ENCODE results near the gene NNT.
A peak's percentile ranks its signal among the peaks of the same experiment; 100 is the strongest.
"Not testable (repeated sequence)": the region's sequence is repeated elsewhere in the genome, so short reads cannot be mapped to it uniquely, and the experiment has no call there.

The NNT gene

GRCh38 chr5:43712081-43712480, 109.1 kb downstream of the NNT start:
- no peak overlapping the region for H3K4me2 ChIP-seq (ENCODE audit: low read length, poor library complexity, severe bottlenecking)
- no peak overlapping the region for H4K91ac ChIP-seq (ENCODE audit: low read length)
- H4K8ac ChIP-seq (ENCODE audit: low read length), result no peak overlapping the region
- no peak for DNase-seq
- no peaks in the 10 kb centered on the region for H3K27me3 ChIP-seq (ENCODE audit: control insufficient read depth in 1 of 2, insufficient read depth in 1 of 2, low read length in 2 of 2)
- H2BK120ac ChIP-seq (ENCODE audit: low read depth, low read length), result no peak overlapping the region
- no peak overlapping the region for H3K9ac ChIP-seq (ENCODE audit: low read length)
- H3K14ac ChIP-seq (ENCODE audit: low read length in 2 of 2), result no peak overlapping the region
- H3K4ac ChIP-seq (ENCODE audit: low read depth in 1 of 2, low read length in 2 of 2), result no peak overlapping the region
- no peak overlapping the region for H3K23ac ChIP-seq (ENCODE audit: low read length in 2 of 2)
- 100% methylated on average over 2 of the region's 3 CpGs for WGBS
- no peaks in the 10 kb centered on the region for H3K9me3 ChIP-seq (ENCODE audit: control insufficient read depth, low read length)
- H2AFZ ChIP-seq (ENCODE audit: low read depth, low read length), result no peak overlapping the region
- H2AK5ac ChIP-seq (ENCODE audit: low read length, severe bottlenecking), result no peak overlapping the region
- peaks cover 0 to 4% of the 10 kb centered on the region in 2 experiments for H3K36me3 ChIP-seq (ENCODE audit: control insufficient read depth in 1 of 2, insufficient read depth in 2 of 2, low read depth in 1 of 2, low read length in 2 of 2)
- H2BK15ac ChIP-seq (ENCODE audit: low read depth, poor library complexity, severe bottlenecking), result no peak overlapping the region
- no peak overlapping the region for H2BK12ac ChIP-seq (ENCODE audit: low read length in 2 of 2)
- H3K79me1 ChIP-seq (replicated peaks; ENCODE audit: low read length, poor library complexity, severe bottlenecking), result no peaks in the 10 kb centered on the region
- no peak overlapping the region for H2BK5ac ChIP-seq (ENCODE audit: low read depth, low read length, poor library complexity, severe bottlenecking)
- H3K4me3 ChIP-seq (ENCODE audit: insufficient read depth in 1 of 2, low read depth in 1 of 2, low read length in 2 of 2), result no peak overlapping the region
- H3K18ac ChIP-seq (ENCODE audit: low read depth in 1 of 2, low read length in 2 of 2), result no peak overlapping the region
- peaks cover 2% of the 10 kb centered on the region for H3K4me1 ChIP-seq (ENCODE audit: control insufficient read depth, insufficient read depth, low read depth, low read length)
- no peak overlapping the region for H3K27ac ChIP-seq (ENCODE audit: low read length, poor library complexity, severe bottlenecking)

GRCh38 chr5:43719783-43720182, 116.8 kb downstream of the NNT start:
- not testable (repeated sequence) for H2BK5ac ChIP-seq (ENCODE audit: low read depth, low read length, poor library complexity, severe bottlenecking); H3K4me1 ChIP-seq (ENCODE audit: control insufficient read depth, insufficient read depth, low read depth, low read length); H4K8ac ChIP-seq (ENCODE audit: low read length); H3K4ac ChIP-seq (ENCODE audit: low read depth in 1 of 2, low read length in 2 of 2); H2BK120ac ChIP-seq (ENCODE audit: low read depth, low read length); H3K4me2 ChIP-seq (ENCODE audit: low read length, poor library complexity, severe bottlenecking); H3K27ac ChIP-seq (ENCODE audit: low read length, poor library complexity, severe bottlenecking); H4K91ac ChIP-seq (ENCODE audit: low read length); H2AK5ac ChIP-seq (ENCODE audit: low read length, severe bottlenecking); H3K14ac ChIP-seq (ENCODE audit: low read length in 2 of 2); H2AFZ ChIP-seq (ENCODE audit: low read depth, low read length); H2BK15ac ChIP-seq (ENCODE audit: low read depth, poor library complexity, severe bottlenecking); H3K18ac ChIP-seq (ENCODE audit: low read depth in 1 of 2, low read length in 2 of 2); H2BK12ac ChIP-seq (ENCODE audit: low read length in 2 of 2); H3K9me3 ChIP-seq (ENCODE audit: control insufficient read depth, low read length); H3K23ac ChIP-seq (ENCODE audit: low read length in 2 of 2); H3K27me3 ChIP-seq (ENCODE audit: control insufficient read depth in 1 of 2, insufficient read depth in 1 of 2, low read length in 2 of 2); H3K36me3 ChIP-seq (ENCODE audit: control insufficient read depth in 1 of 2, insufficient read depth in 2 of 2, low read depth in 1 of 2, low read length in 2 of 2); H3K4me3 ChIP-seq (ENCODE audit: insufficient read depth in 1 of 2, low read depth in 1 of 2, low read length in 2 of 2); H3K9ac ChIP-seq (ENCODE audit: low read length); DNase-seq; H3K79me1 ChIP-seq (replicated peaks; ENCODE audit: low read length, poor library complexity, severe bottlenecking)
- WGBS, result no CpG with 5 or more reads among the region's 3 CpGs

GRCh38 chr5:43728581-43728980, 125.6 kb downstream of the NNT start:
- Histone ChIP-seq H3K27me3 (ENCODE audit: control insufficient read depth in 1 of 2, insufficient read depth in 1 of 2, low read length in 2 of 2) (no peaks in the 10 kb centered on the region), H3K9ac (ENCODE audit: low read length) (no peak overlapping the region), H3K4me1 (ENCODE audit: control insufficient read depth, insufficient read depth, low read depth, low read length) (no peaks in the 10 kb centered on the region), H2BK12ac (ENCODE audit: low read length in 2 of 2) (no peak overlapping the region), H2BK15ac (ENCODE audit: low read depth, poor library complexity, severe bottlenecking) (no peak overlapping the region), H3K36me3 (ENCODE audit: control insufficient read depth in 1 of 2, insufficient read depth in 2 of 2, low read depth in 1 of 2, low read length in 2 of 2) (no peaks in the 10 kb centered on the region), H3K79me1 (replicated peaks; ENCODE audit: low read length, poor library complexity, severe bottlenecking) (no peaks in the 10 kb centered on the region), H3K18ac (ENCODE audit: low read depth in 1 of 2, low read length in 2 of 2) (no peak overlapping the region), H3K27ac (ENCODE audit: low read length, poor library complexity, severe bottlenecking) (no peak overlapping the region), H3K14ac (ENCODE audit: low read length in 2 of 2) (no peak overlapping the region), H3K4me3 (ENCODE audit: insufficient read depth in 1 of 2, low read depth in 1 of 2, low read length in 2 of 2) (no peak overlapping the region), H3K9me3 (ENCODE audit: control insufficient read depth, low read length) (no peaks in the 10 kb centered on the region), H2BK5ac (ENCODE audit: low read depth, low read length, poor library complexity, severe bottlenecking) (no peak overlapping the region), H2AFZ (ENCODE audit: low read depth, low read length) (no peak overlapping the region), H4K91ac (ENCODE audit: low read length) (no peak overlapping the region), H3K4me2 (ENCODE audit: low read length, poor library complexity, severe bottlenecking) (no peak overlapping the region), H3K4ac (ENCODE audit: low read depth in 1 of 2, low read length in 2 of 2) (no peak overlapping the region), H2AK5ac (ENCODE audit: low read length, severe bottlenecking) (no peak overlapping the region), H2BK120ac (ENCODE audit: low read depth, low read length) (no peak overlapping the region), H3K23ac (ENCODE audit: low read length in 2 of 2) (no peak overlapping the region), H4K8ac (ENCODE audit: low read length) (no peak overlapping the region)
- WGBS, result 70% methylated on average over 3 of the region's 3 CpGs
- no peak for DNase-seq

- Histone ChIP-seq H3K79me1 (replicated peaks; ENCODE audit: low read length, poor library complexity, severe bottlenecking) (no peaks in the 10 kb centered on the region), H3K9ac (ENCODE audit: low read length) (peak overlapping the region; percentile 85), H2AK5ac (ENCODE audit: low read length, severe bottlenecking) (no peak overlapping the region), H3K4me1 (ENCODE audit: control insufficient read depth, insufficient read depth, low read depth, low read length) (no peaks in the 10 kb centered on the region), H3K23ac (ENCODE audit: low read length in 2 of 2) (no peak overlapping the region), H3K4me3 (ENCODE audit: insufficient read depth in 1 of 2, low read depth in 1 of 2, low read length in 2 of 2) (no peak overlapping the region), H3K27me3 (ENCODE audit: control insufficient read depth in 1 of 2, insufficient read depth in 1 of 2, low read length in 2 of 2) (no peaks in the 10 kb centered on the region), H2BK15ac (ENCODE audit: low read depth, poor library complexity, severe bottlenecking) (no peak overlapping the region), H2AFZ (ENCODE audit: low read depth, low read length) (no peak overlapping the region), H2BK120ac (ENCODE audit: low read depth, low read length) (no peak overlapping the region), H4K8ac (ENCODE audit: low read length) (no peak overlapping the region), H2BK12ac (ENCODE audit: low read length in 2 of 2) (no peak overlapping the region), H3K27ac (ENCODE audit: low read length, poor library complexity, severe bottlenecking) (no peak overlapping the region), H3K14ac (ENCODE audit: low read length in 2 of 2) (no peak overlapping the region), H3K4me2 (ENCODE audit: low read length, poor library complexity, severe bottlenecking) (no peak overlapping the region), H3K4ac (ENCODE audit: low read depth in 1 of 2, low read length in 2 of 2) (no peak overlapping the region), H3K36me3 (ENCODE audit: control insufficient read depth in 1 of 2, insufficient read depth in 2 of 2, low read depth in 1 of 2, low read length in 2 of 2) (no peaks in the 10 kb centered on the region), H4K91ac (ENCODE audit: low read length) (no peak overlapping the region), H3K9me3 (ENCODE audit: control insufficient read depth, low read length) (no peaks in the 10 kb centered on the region), H3K18ac (ENCODE audit: low read depth in 1 of 2, low read length in 2 of 2) (no peak overlapping the region), H2BK5ac (ENCODE audit: low read depth, low read length, poor library complexity, severe bottlenecking) (no peak overlapping the region)
- peak; percentile 29 for DNase-seq
- no CpG with 5 or more reads among the region's 2 CpGs for WGBS
These were observed 127.0 kb downstream of the NNT start for GRCh38 chr5:43729846-43730478.
